DOHH2 (cell line): ENCODE results near the gene ZNF592.
"Not testable (repeated sequence)": the region's sequence is repeated elsewhere in the genome, so short reads cannot be mapped to it uniquely, and the experiment has no call there.

Source experiments
- H3F3A ChIP-seq: fragments of 200-600 bp; sonication (generic), shearing (Covaris generic); 2 replicates; pipeline ENCODE4 v1.6.0; 2016; ENCODE audit warnings: antibody characterized with exemption, mild to moderate bottlenecking; ENCODE audit not compliant: control insufficient read depth, insufficient read depth
- H3K27ac ChIP-seq: fragments of 200-600 bp; sonication (generic); 2 replicates; pipeline ENCODE4 v1.5.1; 2014; ENCODE audit warnings: low read depth, mild to moderate bottlenecking, low read length, moderate library complexity
- H3K27me3 ChIP-seq: fragments of 200-600 bp; sonication (generic); 2 replicates; pipeline ENCODE4 v1.6.1; 2014; ENCODE audit warnings: mild to moderate bottlenecking, low read length, mixed read lengths; ENCODE audit not compliant: control insufficient read depth
- H3K36me3 ChIP-seq: fragments of 200-600 bp; sonication (generic); 2 replicates; pipeline ENCODE4 v1.6.1; 2014; ENCODE audit warnings: mild to moderate bottlenecking, low read length, moderate library complexity, mixed read lengths; ENCODE audit not compliant: control insufficient read depth
- H3K4me1 ChIP-seq: fragments of 200-600 bp; sonication (generic); 2 replicates; pipeline ENCODE4 v1.6.1; 2014; ENCODE audit warnings: mild to moderate bottlenecking, low read length, mixed read lengths; ENCODE audit not compliant: control insufficient read depth
- H3K4me2 ChIP-seq: fragments of 200-600 bp; sonication (generic); 2 replicates; pipeline ENCODE4 v1.6.0; 2014; ENCODE audit warnings: mild to moderate bottlenecking, low read length, moderate library complexity
- H3K4me3 ChIP-seq: fragments of 200-600 bp; sonication (generic); 2 replicates; pipeline ENCODE4 v1.5.1; 2014; ENCODE audit warnings: mild to moderate bottlenecking, low read length, mixed read lengths
- H3K79me2 ChIP-seq: fragments of 200-600 bp; sonication (generic); 2 replicates; pipeline ENCODE4 v1.6.1; 2014; ENCODE audit warnings: mild to moderate bottlenecking, low read length, mixed read lengths; ENCODE audit not compliant: control insufficient read depth
- H3K9me2 ChIP-seq: fragments of 200-600 bp; sonication (generic); replicated peaks from 2 replicates; pipeline ENCODE4 v1.6.1; 2014; ENCODE audit warnings: mild to moderate bottlenecking, low read length, mixed read lengths; ENCODE audit not compliant: control insufficient read depth
- H3K9me3 ChIP-seq: fragments of 200-600 bp; sonication (generic); 2 replicates; pipeline ENCODE4 v1.6.1; 2014; ENCODE audit warnings: antibody characterized with exemption, low read length, mixed read lengths; ENCODE audit not compliant: control insufficient read depth, insufficient read depth
- H4K20me1 ChIP-seq: fragments of 200-600 bp; sonication (generic); 2 replicates; pipeline ENCODE4 v1.6.0; 2014; ENCODE audit warnings: low read depth, mild to moderate bottlenecking, antibody characterized with exemption, low read length, moderate library complexity; ENCODE audit not compliant: control insufficient read depth, insufficient read depth
- EZH2phosphoT487 ChIP-seq: fragments of 200-600 bp; sonication (generic); IDR thresholded peaks from 2 replicates; pipeline ENCODE4 v1.6.1; 2017; ENCODE audit warnings: borderline replicate concordance, mild to moderate bottlenecking, antibody characterized with exemption, low read length, moderate library complexity, mixed read lengths
- TF ChIP-seq, protein P1 (sequence below): fragments of 200-600 bp; sonication (generic); IDR thresholded peaks from one replicate; pipeline ENCODE4 v1.5.1; 2014; ENCODE audit warnings: antibody characterized with exemption, mild to moderate bottlenecking, low read depth, low read length; ENCODE audit not compliant: poor library complexity, severe bottlenecking

Gene ZNF592

DNA sequence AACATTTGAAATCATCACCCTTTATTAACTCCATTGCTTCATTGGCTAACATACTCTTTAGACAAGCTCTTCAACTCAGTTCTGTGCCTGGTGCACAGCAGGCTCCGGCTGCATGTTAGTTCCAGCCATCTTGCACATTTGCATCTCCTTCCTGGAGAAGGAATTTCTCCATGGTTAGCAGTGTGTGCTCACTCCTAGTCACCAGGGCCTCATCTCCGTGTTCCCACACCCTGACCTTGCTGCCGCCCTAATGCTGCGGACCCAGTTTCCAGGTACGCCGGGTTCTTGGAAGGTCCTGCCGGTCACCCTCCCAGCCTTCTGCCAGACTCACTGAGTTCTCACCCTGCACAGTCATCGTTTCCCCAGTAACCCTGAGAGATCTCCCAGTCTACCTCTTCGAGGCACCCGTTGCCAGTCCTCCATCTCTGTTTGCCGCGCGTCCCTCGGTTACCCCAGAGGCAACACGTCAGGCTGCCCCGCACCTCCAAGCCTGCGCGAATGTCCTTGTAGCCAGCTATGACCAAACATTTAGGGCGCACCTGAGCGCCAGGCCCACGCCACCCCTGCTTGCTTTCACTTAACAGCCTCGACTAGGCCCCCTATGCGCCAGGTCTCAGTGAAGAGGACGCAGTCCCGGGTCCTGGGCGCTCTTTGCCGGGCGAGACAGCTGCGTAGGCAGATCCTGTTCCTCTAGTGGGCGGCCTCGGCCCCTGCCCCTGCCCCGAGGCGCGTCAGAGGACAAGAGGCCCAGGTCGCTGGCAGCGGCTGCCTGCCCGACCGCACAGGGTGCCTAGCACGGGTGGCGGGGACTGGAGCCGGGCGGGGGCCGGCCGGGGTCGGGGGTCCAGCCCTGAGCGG is 747 bp upstream of the ZNF592 start:
- H3K79me2 ChIP-seq: peaks cover 50% of the 10 kb centered on the region
- H3F3A ChIP-seq: peaks cover 11% of the 10 kb centered on the region; the same call in 1 of the 2 replicates
- H3K27ac ChIP-seq: peak overlapping the region; percentile 63

DNA sequence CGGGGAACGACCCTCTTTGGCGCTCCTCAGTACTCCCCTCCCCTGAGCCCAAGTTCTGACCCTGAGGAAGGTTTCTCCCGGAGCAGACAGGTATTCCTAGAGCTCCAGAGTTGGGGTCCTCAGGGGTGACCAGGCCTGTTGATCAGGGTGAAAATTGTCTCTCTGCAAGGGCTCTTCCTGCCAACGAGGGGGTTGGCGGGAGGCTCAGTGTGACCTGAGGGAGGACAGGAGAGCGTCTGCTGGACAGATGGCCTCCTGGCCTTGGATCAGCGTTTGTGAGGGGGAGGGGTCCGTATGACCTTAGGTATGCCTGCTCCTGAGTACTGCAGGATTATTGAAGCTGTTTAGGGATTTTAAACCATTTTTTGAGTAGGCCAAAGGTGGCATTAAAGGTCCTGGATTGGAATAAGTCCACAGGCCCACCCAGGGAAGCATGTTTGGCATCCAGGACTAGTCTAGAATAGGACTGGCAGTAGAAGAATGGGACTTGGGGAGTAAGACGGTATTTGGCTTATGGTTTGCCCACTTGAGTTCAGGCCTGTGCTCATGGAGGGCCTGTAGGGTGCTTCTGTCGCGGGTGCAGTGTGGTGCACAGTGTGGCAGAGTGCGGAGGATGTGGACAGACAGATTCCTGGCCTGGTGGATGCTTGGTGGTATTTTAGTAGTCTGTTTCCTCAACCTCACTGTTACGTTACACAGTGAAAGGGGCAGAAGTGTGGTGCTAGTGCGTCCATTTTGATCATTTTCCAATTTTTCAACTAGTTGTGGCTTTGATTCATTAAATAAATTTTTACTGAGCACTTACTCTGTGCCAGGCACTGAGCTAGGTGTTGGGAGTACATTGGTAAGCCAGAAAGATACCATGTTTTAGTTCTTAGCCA is 959 bp downstream of the ZNF592 start:
- Histone ChIP-seq H3K4me3 (peak overlapping the region; percentile 99), H3K36me3 (peaks cover 31% of the 10 kb centered on the region), H3K27me3 (no peaks in the 10 kb centered on the region), H3K4me2 (peak overlapping the region; percentile 98), H3K9me3 (no peaks in the 10 kb centered on the region), H3F3A (peaks cover 11% of the 10 kb centered on the region; the same call in 1 of the 2 replicates), H4K20me1 (peaks cover 8% of the 10 kb centered on the region; the same call in 1 of the 2 replicates), H3K4me1 (peaks cover 39% of the 10 kb centered on the region), H3K27ac (peak overlapping the region; percentile 74), H3K9me2 (no peaks in the 10 kb centered on the region), H3K79me2 (peaks cover 67% of the 10 kb centered on the region)
- TF ChIP-seq, protein P1, sequence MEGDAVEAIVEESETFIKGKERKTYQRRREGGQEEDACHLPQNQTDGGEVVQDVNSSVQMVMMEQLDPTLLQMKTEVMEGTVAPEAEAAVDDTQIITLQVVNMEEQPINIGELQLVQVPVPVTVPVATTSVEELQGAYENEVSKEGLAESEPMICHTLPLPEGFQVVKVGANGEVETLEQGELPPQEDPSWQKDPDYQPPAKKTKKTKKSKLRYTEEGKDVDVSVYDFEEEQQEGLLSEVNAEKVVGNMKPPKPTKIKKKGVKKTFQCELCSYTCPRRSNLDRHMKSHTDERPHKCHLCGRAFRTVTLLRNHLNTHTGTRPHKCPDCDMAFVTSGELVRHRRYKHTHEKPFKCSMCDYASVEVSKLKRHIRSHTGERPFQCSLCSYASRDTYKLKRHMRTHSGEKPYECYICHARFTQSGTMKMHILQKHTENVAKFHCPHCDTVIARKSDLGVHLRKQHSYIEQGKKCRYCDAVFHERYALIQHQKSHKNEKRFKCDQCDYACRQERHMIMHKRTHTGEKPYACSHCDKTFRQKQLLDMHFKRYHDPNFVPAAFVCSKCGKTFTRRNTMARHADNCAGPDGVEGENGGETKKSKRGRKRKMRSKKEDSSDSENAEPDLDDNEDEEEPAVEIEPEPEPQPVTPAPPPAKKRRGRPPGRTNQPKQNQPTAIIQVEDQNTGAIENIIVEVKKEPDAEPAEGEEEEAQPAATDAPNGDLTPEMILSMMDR: no peak
- TF ChIP-seq EZH2phosphoT487: no peak

More for the DNA sequence above, 747 bp upstream of the ZNF592 start:
- peaks cover 4% of the 10 kb centered on the region; the same call in 1 of the 2 replicates for H4K20me1 ChIP-seq
- H3K9me3 ChIP-seq: no peaks in the 10 kb centered on the region
- no peaks in the 10 kb centered on the region for H3K27me3 ChIP-seq
- peaks cover 21% of the 10 kb centered on the region for H3K36me3 ChIP-seq
- H3K4me3 ChIP-seq: peak overlapping the region; percentile 95
- peak overlapping the region; percentile 100 for H3K4me2 ChIP-seq
- no peaks in the 10 kb centered on the region for H3K9me2 ChIP-seq
- peaks cover 39% of the 10 kb centered on the region for H3K4me1 ChIP-seq
- TF ChIP-seq, protein P1: no peak
- TF ChIP-seq EZH2phosphoT487: no peak

DNA sequence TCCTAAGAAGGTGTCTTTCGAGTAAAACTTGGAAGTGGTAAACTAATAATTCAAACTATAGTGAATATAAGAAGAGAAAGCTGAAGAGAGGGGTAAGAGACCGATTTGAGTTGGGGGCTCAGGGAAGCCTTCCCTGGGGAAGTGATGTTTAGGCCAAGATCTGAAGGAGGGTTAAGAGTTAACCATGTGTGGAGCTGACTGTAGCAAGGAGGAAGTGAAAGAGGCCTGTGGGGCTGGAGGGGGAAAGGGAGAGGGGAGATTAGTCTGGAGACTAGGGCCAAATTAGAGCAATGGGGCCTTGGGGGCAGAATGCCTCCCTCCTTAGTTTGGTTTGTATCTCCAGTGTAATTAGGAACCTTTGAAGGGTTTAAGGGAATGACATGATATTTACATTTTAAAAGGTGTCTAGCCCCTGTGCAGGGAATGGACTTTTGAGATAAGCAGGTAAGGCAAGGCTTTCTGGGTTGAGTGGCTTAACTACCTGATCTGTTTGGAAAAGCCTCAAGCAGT is 2.2 kb downstream of the ZNF592 start:
- peak overlapping the region; percentile 74 for H3K27ac ChIP-seq
- peaks cover 31% of the 10 kb centered on the region for H3K36me3 ChIP-seq
- peak overlapping the region; percentile 98 for H3K4me2 ChIP-seq
- H3K27me3 ChIP-seq: no peaks in the 10 kb centered on the region
- H3K4me3 ChIP-seq: peak overlapping the region; percentile 99
- no peaks in the 10 kb centered on the region for H3K9me3 ChIP-seq
- peaks cover 36% of the 10 kb centered on the region for H3K4me1 ChIP-seq
- peaks cover 8% of the 10 kb centered on the region; the same call in 1 of the 2 replicates for H3F3A ChIP-seq
- peaks cover 79% of the 10 kb centered on the region for H3K79me2 ChIP-seq
- H3K9me2 ChIP-seq: no peaks in the 10 kb centered on the region
- no peak for TF ChIP-seq EZH2phosphoT487
- TF ChIP-seq, protein P1: no peak
- peaks cover 8% of the 10 kb centered on the region; the same call in 1 of the 2 replicates for H4K20me1 ChIP-seq

DNA sequence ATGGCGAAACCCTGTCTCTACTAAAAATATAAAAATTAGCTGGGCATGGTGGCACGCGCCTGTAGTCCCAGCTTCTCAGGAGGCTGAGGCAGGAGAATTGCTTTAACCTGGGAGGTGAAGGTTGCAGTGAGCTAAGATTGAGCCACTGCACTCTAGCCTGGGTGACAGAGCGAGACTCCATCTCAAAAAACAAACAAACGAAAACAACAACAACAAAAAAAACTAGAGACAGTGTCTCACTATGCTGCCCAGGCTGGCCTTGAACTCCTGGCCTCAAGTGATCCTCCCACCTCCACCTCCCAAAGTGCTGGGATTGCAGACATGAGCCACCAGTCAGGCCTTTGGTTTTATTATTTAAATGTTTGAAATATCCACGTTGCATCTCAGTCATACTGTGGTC is 3.3 kb downstream of the ZNF592 start:
- not testable (repeated sequence) for H3K27me3 ChIP-seq
- H3K4me1 ChIP-seq: peaks cover 36% of the 10 kb centered on the region

More for the DNA sequence above, 3.3 kb downstream of the ZNF592 start:
- H4K20me1 ChIP-seq: peaks cover 15% of the 10 kb centered on the region; the same call in 1 of the 2 replicates
- H3K9me3 ChIP-seq, H3F3A ChIP-seq, H3K9me2 ChIP-seq, H3K4me2 ChIP-seq, H3K4me3 ChIP-seq, H3K27ac ChIP-seq: not testable (repeated sequence)
- H3K79me2 ChIP-seq: peaks cover 90% of the 10 kb centered on the region
- H3K36me3 ChIP-seq: peaks cover 31% of the 10 kb centered on the region
